Left renal pelvis (tissue), 4 donors: ENCODE data around the gene PRDM16. TPM values are rescaled to one million over a fixed set of nuclear protein-coding genes. Genes with fewer than 3 reads are reported as not detected.

Source experiments
- DNase-seq, 4 donors: peaks; one replicate each; pipeline ENCODE4 v3.0.0-alpha.2; 2013; ENCODE audit warnings: low read depth in 4 of 4, low spot score in 3 of 4
- polyA plus RNA-seq, 4 donors: library from polyadenylated mRNA; unstranded; fragments of 120-200 nt; gene quantifications; one replicate each; pipeline ENCODE4 v1.2.1, GENCODE V29; 2013; ENCODE audit not compliant: insufficient read length in 4 of 4

Gene PRDM16
- polyA plus RNA-seq, 4 donors: 1.1 to 11.1 (median 6.8) TPM

GRCh38 chr1:3116560-3116959 lies 47.6 kb downstream of the PRDM16 start:
- DNase-seq: no peak

GRCh38 chr1:3117879-3118278 lies 48.9 kb downstream of the PRDM16 start:
- DNase-seq: no peak

GRCh38 chr1:3119061-3119460 lies 50.1 kb downstream of the PRDM16 start:
- DNase-seq: no peak

DNA sequence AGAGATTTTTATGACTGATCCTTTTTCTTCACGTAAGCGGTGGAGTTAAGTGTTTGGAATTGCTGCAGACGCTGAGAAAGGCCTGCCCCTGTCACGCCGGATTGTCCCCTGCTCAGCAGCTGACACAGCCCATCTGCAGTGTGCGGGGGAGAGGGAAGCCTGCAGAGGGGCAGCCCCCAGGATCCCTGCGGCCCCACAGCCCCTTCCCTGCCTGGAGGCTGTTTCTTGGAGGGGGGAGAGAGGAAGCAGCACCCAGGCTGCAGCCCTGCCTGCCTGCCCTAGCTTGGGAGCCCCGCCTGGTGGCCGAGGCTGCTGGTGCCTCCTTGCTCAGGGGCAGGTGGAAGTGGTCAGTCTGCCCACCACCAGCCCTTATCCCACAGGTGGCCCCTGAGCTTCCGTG lies 50.7 kb downstream of the PRDM16 start:
- peak in 2 of 4 donors; percentile 41 to 58 for DNase-seq

- DNase-seq: no peak
Observed at GRCh38 chr1:3120140-3120539, 51.1 kb downstream of the PRDM16 start.

- DNase-seq: no peak
Observed at GRCh38 chr1:3120994-3121393, 52.0 kb downstream of the PRDM16 start.

DNA sequence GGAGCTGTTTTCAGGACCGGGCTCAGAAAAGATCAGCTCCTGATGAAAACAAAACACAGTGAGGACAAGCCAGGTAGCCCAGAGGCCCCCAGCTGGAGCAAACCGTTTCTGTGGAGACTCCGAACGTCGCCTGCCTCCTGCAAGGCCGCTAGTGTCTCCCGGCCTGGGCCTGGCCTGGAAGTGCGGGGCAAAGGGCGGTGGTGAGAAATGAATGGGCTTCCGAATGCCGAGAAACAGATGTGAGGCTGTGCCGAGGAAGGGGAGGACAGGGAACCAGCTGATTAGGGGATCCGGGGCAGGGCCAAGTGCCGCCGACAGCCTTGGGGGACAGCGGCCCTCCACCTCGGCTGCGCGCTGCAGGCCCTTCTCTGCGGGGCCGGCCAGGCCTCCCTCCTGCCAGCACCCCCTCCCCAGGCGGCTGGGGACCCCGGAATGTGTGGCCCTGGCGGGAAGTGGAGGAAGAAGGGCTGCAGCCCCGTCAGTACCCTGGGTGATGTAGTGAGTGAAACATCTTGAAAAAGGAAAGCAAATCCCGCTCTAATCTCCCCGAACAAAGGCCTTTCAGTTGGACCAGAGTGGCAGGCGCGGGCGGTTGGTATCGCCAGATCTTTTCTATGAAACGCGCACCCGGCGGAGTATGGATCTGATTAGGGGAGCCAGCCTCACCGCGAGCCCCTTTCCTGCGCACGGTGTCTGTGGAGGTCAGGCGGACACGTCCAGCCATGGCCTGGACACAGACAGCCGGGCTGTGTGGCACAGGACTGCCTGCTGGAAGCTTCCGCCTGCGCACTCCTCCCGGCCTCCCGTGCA lies 52.6 kb downstream of the PRDM16 start:
- no peak for DNase-seq

- no peak for DNase-seq
Observed at GRCh38 chr1:3122311-3122710, 53.3 kb downstream of the PRDM16 start.

DNA sequence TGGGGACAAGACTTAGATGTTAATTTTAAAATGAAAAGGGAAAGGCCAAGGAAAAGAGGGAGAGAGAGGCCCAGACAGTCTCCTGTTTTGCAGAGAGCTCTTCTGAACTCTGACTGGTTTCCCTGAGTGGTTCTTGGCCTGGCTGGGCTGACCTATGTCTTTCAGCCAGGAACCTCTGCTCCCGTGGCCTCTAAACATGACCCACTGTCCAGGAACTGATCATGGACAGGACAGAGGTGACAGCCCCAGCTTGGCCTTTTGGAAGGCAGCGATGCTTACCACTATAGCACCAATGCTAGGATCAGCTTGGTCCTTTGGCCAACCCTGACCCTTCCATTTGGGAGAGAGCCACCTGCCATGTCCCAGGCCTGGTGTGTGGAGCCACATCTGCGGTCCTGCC lies 55.2 kb downstream of the PRDM16 start:
- no peak for DNase-seq

DNA sequence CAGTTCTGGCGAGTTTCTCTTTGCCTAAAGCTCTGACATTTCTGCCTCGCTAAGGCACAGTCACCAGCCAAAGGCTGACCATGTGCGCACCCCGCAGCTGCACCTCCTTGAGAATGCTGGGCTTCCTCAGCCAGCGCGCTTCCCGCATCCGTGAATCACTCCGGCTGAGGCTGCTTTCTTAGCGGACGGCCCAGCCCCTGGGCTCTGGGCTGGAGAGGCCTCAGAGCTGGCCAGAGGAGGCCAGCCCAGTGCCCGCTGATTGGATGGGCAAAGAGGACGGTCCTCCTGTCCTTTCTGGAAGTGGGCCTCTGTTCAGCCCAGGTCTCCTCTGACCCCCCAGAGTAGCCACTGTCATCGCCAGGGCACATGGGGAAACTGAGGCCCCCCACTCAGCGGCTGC lies 56.1 kb downstream of the PRDM16 start:
- no peak for DNase-seq

DNA sequence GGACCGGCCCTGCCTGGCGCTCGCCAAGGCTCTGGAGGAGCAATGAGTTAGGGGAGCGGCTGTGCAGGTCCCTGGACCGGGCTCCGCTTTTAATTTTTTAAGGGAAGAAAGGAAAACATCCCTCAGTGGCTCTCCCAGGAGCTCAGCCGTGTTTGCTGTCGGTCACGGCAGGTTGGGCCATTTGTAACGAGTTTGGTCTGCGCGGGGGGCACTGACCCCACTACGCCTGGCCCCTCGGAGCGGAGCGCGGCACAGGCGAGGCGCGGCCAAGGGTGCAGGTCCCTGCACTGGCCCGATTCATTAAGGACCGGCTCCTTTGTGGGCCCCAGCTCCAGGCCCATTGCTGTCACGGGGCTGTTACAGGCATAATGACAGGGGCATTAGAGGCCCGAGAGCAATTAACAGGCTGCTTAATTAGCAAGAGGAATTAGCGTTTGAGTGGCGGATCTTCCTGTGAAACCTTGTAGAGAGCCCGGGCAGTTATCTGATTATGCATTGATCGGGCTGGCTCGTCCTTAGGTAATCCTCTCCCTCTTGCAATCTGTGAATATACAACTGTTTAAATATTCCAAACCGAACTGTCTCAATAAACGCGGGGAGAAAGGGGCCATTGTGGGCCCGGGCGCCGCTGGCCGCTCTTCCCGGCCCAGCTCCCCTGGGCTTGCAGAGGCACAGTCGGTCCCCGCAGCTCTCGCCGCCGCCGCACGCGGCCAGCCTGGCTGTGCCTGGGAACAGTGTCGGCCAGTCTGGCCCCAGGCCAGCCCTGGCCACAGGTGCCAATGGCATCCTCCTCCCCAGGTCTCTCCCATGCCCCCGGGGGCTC lies 56.8 kb downstream of the PRDM16 start:
- no peak for DNase-seq

- no peak for DNase-seq
Observed at GRCh38 chr1:3126756-3127678, 58.0 kb downstream of the PRDM16 start.

- DNase-seq: no peak
Observed at GRCh38 chr1:3127738-3128137, 58.7 kb downstream of the PRDM16 start.

DNA sequence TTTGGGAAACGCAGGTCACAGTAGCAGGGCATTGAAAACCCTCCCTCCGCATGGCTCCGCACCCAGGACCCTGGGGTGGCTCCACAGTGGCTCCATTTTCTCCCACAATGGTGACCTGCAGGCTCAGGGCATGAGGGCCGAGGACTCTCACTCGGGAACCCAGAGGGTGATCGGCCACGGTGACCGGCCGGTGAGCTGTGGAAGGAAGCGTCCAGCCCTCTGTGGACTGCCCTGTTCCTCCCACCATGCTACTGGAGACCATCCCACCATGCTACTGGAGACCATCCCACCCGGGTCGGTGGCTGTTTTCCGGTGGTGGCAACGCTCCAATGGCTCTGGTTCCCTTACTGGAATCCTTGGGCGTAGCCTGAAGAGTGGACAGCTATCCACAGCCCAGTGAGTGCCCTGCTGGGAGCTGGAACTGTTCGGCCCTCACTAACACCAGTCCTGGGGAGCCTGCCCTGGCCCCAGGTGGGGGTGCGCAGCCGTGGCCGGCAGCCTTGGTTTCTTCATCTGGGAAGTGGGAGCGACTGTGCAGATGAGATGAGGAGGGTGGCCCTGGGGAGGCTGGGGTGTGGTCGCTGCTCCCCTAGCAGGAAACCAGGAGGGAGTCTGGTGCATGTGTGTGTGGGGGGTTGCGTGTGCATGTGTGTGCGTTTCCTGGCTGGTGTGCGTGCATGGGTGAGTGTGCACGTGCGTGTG lies 59.6 kb downstream of the PRDM16 start:
- DNase-seq: no peak

DNA sequence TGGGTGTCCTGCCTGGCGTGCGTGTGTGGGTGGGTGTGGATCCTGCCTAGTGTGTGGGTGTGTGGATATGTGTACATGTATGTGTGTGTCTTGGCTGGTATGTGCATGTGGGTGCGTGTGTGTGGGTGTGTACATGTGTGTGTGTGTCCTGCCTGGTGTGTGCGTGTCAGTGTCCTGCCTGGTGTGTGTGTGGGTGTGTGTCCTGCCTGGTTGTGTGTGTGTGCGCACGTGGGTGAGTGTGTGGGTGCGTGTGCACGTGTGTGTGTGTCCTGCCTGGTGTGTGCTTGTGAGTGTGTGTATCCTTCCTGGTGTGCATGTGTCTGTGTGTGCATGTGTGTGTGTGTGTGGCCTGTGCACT lies 60.1 kb downstream of the PRDM16 start:
- no peak for DNase-seq

DNA sequence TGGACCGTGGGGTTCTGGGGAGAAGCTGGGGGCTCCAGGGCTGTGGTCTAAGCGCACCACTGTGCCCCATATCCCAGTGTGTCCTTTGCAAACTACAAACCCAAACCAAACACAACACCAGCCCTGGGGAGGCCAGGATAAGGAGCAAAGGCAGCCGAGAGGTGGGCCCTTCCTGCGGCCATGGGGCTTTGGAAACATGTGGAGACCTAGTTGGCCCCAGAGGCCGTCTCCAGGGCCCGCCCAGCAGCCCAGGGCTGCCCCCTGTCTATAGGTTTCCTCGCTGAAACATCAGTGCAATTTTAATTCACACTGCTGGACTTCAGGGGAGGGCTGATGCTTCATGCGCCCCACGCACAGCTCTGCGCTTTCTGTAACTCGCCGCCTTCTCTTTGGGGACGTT lies 61.3 kb downstream of the PRDM16 start:
- DNase-seq: no peak

DNA sequence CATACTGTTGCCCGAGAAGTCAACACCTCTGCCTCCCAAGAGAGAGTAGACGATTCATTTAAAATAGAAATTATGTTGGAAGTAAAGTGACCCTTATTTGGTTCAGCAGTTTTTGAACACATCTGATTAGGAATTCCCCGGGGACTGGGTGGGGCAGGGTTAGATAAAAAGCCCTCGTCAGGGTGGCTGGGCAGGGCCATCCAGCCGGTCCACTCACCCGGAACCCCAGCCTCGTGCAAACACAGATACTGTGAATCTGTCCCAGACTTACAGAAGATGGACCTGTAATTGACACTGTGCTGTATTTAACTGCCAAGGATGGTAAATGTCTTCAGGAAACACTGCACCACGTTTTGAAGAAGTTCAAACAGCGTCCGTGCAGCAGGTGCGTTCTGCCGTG lies 63.7 kb downstream of the PRDM16 start:
- no peak for DNase-seq

DNA sequence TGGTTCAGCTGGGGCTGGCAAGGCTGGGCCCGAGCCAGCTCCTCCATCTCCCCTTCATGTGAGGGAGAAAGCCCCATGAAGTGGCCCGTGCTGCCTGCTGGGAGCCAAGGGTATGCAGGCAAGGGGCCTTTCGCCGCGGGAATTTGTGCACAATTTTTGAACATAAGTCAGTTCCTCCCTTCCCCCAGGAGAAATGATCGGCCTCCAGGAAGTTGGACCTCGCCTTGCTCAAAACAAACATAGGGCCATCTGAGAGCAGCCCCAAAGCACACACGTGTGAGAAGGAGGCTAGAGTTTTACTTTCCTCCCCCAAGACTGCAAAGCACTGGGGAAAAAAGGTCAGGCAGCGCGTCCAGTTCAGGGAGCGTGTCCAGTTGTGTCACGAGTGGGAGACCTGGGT lies 64.7 kb downstream of the PRDM16 start:
- DNase-seq: no peak

DNA sequence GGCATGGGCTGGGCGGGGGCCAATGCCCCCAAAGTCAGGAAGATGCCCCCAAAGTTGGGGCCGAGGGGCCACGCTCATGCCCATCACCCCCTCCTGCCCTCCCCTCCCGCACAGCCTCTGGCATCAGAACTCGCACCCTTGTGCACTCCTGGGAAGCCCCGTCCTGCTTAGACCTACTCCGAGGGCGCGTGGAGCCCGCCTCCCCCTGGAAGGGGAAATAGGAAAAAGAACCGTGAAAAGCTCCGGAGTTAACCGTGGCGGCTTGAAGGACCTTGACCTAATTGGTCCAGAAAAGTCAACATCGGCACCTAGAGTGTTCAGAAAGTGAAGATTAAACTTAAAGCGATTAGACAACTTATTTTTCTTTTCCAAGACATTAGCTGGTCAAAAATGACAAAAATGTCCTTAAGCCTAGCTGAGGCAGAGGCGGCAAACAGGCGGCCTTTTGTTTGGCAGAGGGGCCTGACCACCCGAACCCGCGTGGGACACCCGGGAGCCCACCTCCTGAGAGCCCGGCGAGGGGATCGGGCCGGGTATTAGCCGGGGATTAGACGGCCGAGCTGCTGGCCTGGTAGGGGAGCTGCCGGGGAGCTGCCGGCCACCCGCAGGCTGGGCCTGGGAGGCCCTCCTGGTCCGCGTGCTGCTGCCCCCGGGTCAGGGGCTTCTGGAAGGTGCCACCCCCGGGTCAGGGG lies 65.5 kb downstream of the PRDM16 start:
- DNase-seq: no peak
